HL-60 (cell line): ENCODE measurements around the gene ADGRB3.

Source experiments
- DNase-seq, 2 experiments: peaks; one replicate each; pipeline ENCODE4 v3.0.0-alpha.2; 2010 to 2020; ENCODE audit warnings: low read depth in 1 of 2, low spot score in 1 of 2
- H3K27ac ChIP-seq: fragments of 250-450 bp; sonication (Bioruptor Pico); replicated peaks from 2 replicates; pipeline ENCODE4 v1.5.1; 2020; ENCODE audit warnings: mild to moderate bottlenecking, moderate library complexity
- H3K27me3 ChIP-seq: fragments of 250-450 bp; sonication (Bioruptor Pico); 2 replicates; pipeline ENCODE4 v1.5.1; 2021; ENCODE audit warnings: mild to moderate bottlenecking, moderate library complexity; ENCODE audit not compliant: insufficient read depth, poor library complexity, severe bottlenecking
- H3K4me3 ChIP-seq: replicated peaks from 2 replicates; pipeline ENCODE4 v1.5.1; 2011; ENCODE audit warnings: mild to moderate bottlenecking, control low read depth, low read length; ENCODE audit not compliant: insufficient read depth
- CTCF ChIP-seq: IDR thresholded peaks from one replicate; pipeline ENCODE4 v1.5.1; 2011; ENCODE audit warnings: low read length, control low read depth, inconsistent platforms; ENCODE audit not compliant: insufficient read depth
- GABPA ChIP-seq: IDR thresholded peaks from 2 replicates; pipeline ENCODE4 v1.6.1; 2012; ENCODE audit warnings: low read depth
- POLR2AphosphoS5 ChIP-seq: IDR thresholded peaks from 2 replicates; pipeline ENCODE4 v1.6.1; 2012; ENCODE audit warnings: low read depth
- REST ChIP-seq: IDR thresholded peaks from 2 replicates; pipeline ENCODE4 v1.6.1; 2012; ENCODE audit warnings: low read depth; ENCODE audit not compliant: insufficient replicate concordance
- SPI1 ChIP-seq: IDR thresholded peaks from 2 replicates; pipeline ENCODE4 v1.6.1; 2012; ENCODE audit warnings: low read depth, mild to moderate bottlenecking, borderline replicate concordance

Gene ADGRB3

GRCh38 chr6:68737061-68737460, 102.0 kb downstream of the ADGRB3 start:
- H3K4me3 ChIP-seq, result no peak overlapping the region
- no peak overlapping the region for H3K27ac ChIP-seq
- DNase-seq, result no peak
- H3K27me3 ChIP-seq, result no peaks in the 10 kb centered on the region
- TF ChIP-seq POLR2AphosphoS5 (no peak), CTCF (no peak), REST (no peak), SPI1 (no peak), GABPA (no peak)

GRCh38 chr6:68738039-68738438, 103.0 kb downstream of the ADGRB3 start:
- H3K27me3 ChIP-seq, result no peaks in the 10 kb centered on the region
- no peak overlapping the region for H3K27ac ChIP-seq
- TF ChIP-seq SPI1, result no peak
- TF ChIP-seq POLR2AphosphoS5, result no peak
- TF ChIP-seq GABPA, result no peak
- no peak for TF ChIP-seq CTCF
- TF ChIP-seq REST, result no peak
- H3K4me3 ChIP-seq, result no peak overlapping the region
- no peak for DNase-seq

GRCh38 chr6:68740828-68741500, 105.9 kb downstream of the ADGRB3 start:
- no peak overlapping the region for H3K4me3 ChIP-seq
- no peak overlapping the region for H3K27ac ChIP-seq
- DNase-seq, result peak in 1 of 2 experiments; percentile 31
- no peaks in the 10 kb centered on the region for H3K27me3 ChIP-seq
- TF ChIP-seq SPI1, result peak; percentile 45; the same call in 1 of the 2 replicates
- TF ChIP-seq REST, result no peak
